Hematopoietic multipotent progenitor cell treated with erythropoietin and hydrocortisone succinate and interleukin-3 and kit ligand, for 8 days (in vitro differentiated cells): ENCODE data around the gene MAN2A1.
"Not testable (repeated sequence)": the region's sequence is repeated elsewhere in the genome, so short reads cannot be mapped to it uniquely, and the experiment has no call there.

ENCODE experiments used
- DNase-seq: peaks from one replicate; pipeline ENCODE4 v3.0.0-alpha.2; 2015

Gene MAN2A1

GRCh38 chr5:109760130-109760529 is 70.4 kb downstream of the MAN2A1 start:
- not testable (repeated sequence) for DNase-seq

GRCh38 chr5:109762821-109763220 is 73.1 kb downstream of the MAN2A1 start:
- no peak for DNase-seq

- DNase-seq = no peak
Observed at GRCh38 chr5:109767184-109767995, 77.7 kb downstream of the MAN2A1 start.

GRCh38 chr5:109767997-109768396 is 78.3 kb downstream of the MAN2A1 start:
- no peak for DNase-seq

- no peak for DNase-seq
Observed at GRCh38 chr5:109769597-109770291, 80.0 kb downstream of the MAN2A1 start.

GRCh38 chr5:109775130-109775529 is 85.4 kb downstream of the MAN2A1 start:
- no peak for DNase-seq

GRCh38 chr5:109779036-109779735 is 89.5 kb downstream of the MAN2A1 start:
- DNase-seq = peak; percentile 79

- DNase-seq = no peak
Observed at GRCh38 chr5:109784687-109785086, 95.0 kb downstream of the MAN2A1 start.

- no peak for DNase-seq
Observed at GRCh38 chr5:109786206-109786855, 96.6 kb downstream of the MAN2A1 start.

- DNase-seq = no peak
Observed at GRCh38 chr5:109788596-109788995, 98.9 kb downstream of the MAN2A1 start.

- DNase-seq = no peak
Observed at GRCh38 chr5:109792613-109793012, 102.9 kb downstream of the MAN2A1 start.

- DNase-seq = no peak
Observed at GRCh38 chr5:109803854-109804253, 114.1 kb downstream of the MAN2A1 start.

GRCh38 chr5:109805472-109805871 is 115.7 kb downstream of the MAN2A1 start:
- DNase-seq = no peak

- no peak for DNase-seq
Observed at GRCh38 chr5:109805883-109806282, 116.2 kb downstream of the MAN2A1 start.

- DNase-seq = no peak
Observed at GRCh38 chr5:109812698-109813097, 123.0 kb downstream of the MAN2A1 start.

- no peak for DNase-seq
Observed at GRCh38 chr5:109816732-109817131, 127.0 kb downstream of the MAN2A1 start.

GRCh38 chr5:109819878-109820277 is 130.2 kb downstream of the MAN2A1 start:
- peak; percentile 10 for DNase-seq

- no peak for DNase-seq
Observed at GRCh38 chr5:109823597-109823996, 133.9 kb downstream of the MAN2A1 start.

GRCh38 chr5:109825450-109825849 is 135.7 kb downstream of the MAN2A1 start:
- DNase-seq = no peak

GRCh38 chr5:109826426-109826825 is 136.7 kb downstream of the MAN2A1 start:
- no peak for DNase-seq

- no peak for DNase-seq
Observed at GRCh38 chr5:109829331-109829730, 139.6 kb downstream of the MAN2A1 start.

GRCh38 chr5:109830955-109831502 is 141.3 kb downstream of the MAN2A1 start:
- DNase-seq = peak; percentile 29
